VCaP (cell line): Measurements from ENCODE around the gene CCDC13.
A peak's percentile ranks its signal among the peaks of the same experiment; 100 is the strongest.

Source experiments
- H3K27ac ChIP-seq: fragments of 450-650 bp; 2 replicates; pipeline ENCODE4 v1.5.1; 2017
- CTCF ChIP-seq: fragments of 450-650 bp; conservative IDR thresholded peaks from 2 replicates; pipeline ENCODE4 v1.5.1; 2017; ENCODE audit warnings: mild to moderate bottlenecking, moderate library complexity

CCDC13 gene

GRCh38 chr3:42809202-42809601 lies 36.1 kb upstream of the CCDC13 start, which contains the start of gene ACKR2:
TSS of gene ACKR2 (plus strand) at chr3:42809445. CDS start at chr3:42864503, 55,058 bp downstream.
- no peak within 1 kb of the TSS for H3K27ac ChIP-seq
- TF ChIP-seq CTCF, result no peak

GRCh38 chr3:42807929-42808328 lies 34.9 kb upstream of the CCDC13 start:
- TF ChIP-seq CTCF, result no peak
- no peak overlapping the region for H3K27ac ChIP-seq

- peak overlapping the region; percentile 90 for H3K27ac ChIP-seq
- no peak for TF ChIP-seq CTCF
Observed at GRCh38 chr3:42805141-42805821, 32.2 kb upstream of the CCDC13 start.

GRCh38 chr3:42804831-42805132 lies 31.7 kb upstream of the CCDC13 start:
- no peak for TF ChIP-seq CTCF
- H3K27ac ChIP-seq, result peak overlapping the region; percentile 90

GRCh38 chr3:42804106-42804830 lies 31.2 kb upstream of the CCDC13 start, which contains the start of gene HIGD1A:
TSS of gene HIGD1A (minus strand) at chr3:42804490. CDS start at chr3:42794253, 10,237 bp downstream.
- TF ChIP-seq CTCF, result no peak
- peak within 1 kb of the TSS; percentile 90 for H3K27ac ChIP-seq

GRCh38 chr3:42803414-42804105 lies 30.5 kb upstream of the CCDC13 start:
- H3K27ac ChIP-seq, result peak overlapping the region; percentile 90
- TF ChIP-seq CTCF, result no peak

- peak overlapping the region; percentile 90 for H3K27ac ChIP-seq
- TF ChIP-seq CTCF, result no peak
Observed at GRCh38 chr3:42802876-42803413, 29.9 kb upstream of the CCDC13 start.
